ENCODE measurements around the gene SORBS1. TPM values are rescaled to one million over a fixed set of nuclear protein-coding genes. Genes with fewer than 3 reads are reported as not detected.

Gene SORBS1
- total RNA-seq, 1 donor from 2014 or later, result 5.1 TPM

- Histone ChIP-seq H3K4me1 (ENCODE audit: insufficient read depth, low read length) (no peaks in the 10 kb centered on the region), H3K36me3 (ENCODE audit: insufficient read depth, low read length) (no peaks in the 10 kb centered on the region), H2AFZ (ENCODE audit: low read depth, low read length) (no peak overlapping the region), H3K9ac (ENCODE audit: low read length) (no peak overlapping the region), H3K27ac (ENCODE audit: low read depth, low read length) (no peak overlapping the region), H3K79me2 (ENCODE audit: insufficient read depth, low read length) (no peaks in the 10 kb centered on the region), H4K20me1 (ENCODE audit: insufficient read depth, low read length) (no peaks in the 10 kb centered on the region), H3K9me3 (ENCODE audit: insufficient read depth, low read depth, low read length) (no peaks in the 10 kb centered on the region), H3K4me2 (ENCODE audit: low read length) (no peak overlapping the region), H3K27me3 (ENCODE audit: insufficient read depth, low read length) (peaks cover 2% of the 10 kb centered on the region), H3K4me3 (ENCODE audit: insufficient read depth, low read depth, low read length) (no peak overlapping the region)
- H3K27me3 Mint-ChIP-seq (ENCODE audit: low read depth, unreplicated experiment), result peaks cover 11% of the 10 kb centered on the region
- H3K27ac Mint-ChIP-seq (ENCODE audit: unreplicated experiment), result no peak overlapping the region
- H3K9me3 Mint-ChIP-seq (ENCODE audit: unreplicated experiment), result peaks cover 3% of the 10 kb centered on the region
- DNase-seq (ENCODE audit: low read depth) (no peak), FAIRE-seq (no peak)
- H3K36me3 Mint-ChIP-seq (ENCODE audit: low read depth, unreplicated experiment), result no peaks in the 10 kb centered on the region
- no peak for TF ChIP-seq EZH2 (IDR thresholded peaks at IDR 0.05; ENCODE audit: insufficient read depth, low read length)
- TF ChIP-seq CTCF (IDR thresholded peaks at IDR 0.05; ENCODE audit: insufficient read depth, low read depth, low read length), result no peak
- no peak overlapping the region for H3K4me3 Mint-ChIP-seq (ENCODE audit: unreplicated experiment)
- no peaks in the 10 kb centered on the region for H3K4me1 Mint-ChIP-seq (ENCODE audit: low read depth, unreplicated experiment)
Measured at GRCh38 chr10:95588025-95588424, 26.9 kb upstream of the SORBS1 start.

- H2AFZ ChIP-seq (ENCODE audit: low read depth, low read length), result no peak overlapping the region
- Mint-ChIP-seq H3K36me3 (ENCODE audit: low read depth, unreplicated experiment) (no peaks in the 10 kb centered on the region), H3K27me3 (ENCODE audit: low read depth, unreplicated experiment) (peaks cover 29% of the 10 kb centered on the region), H3K9me3 (ENCODE audit: unreplicated experiment) (no peaks in the 10 kb centered on the region), H3K27ac (ENCODE audit: unreplicated experiment) (no peak overlapping the region), H3K4me1 (ENCODE audit: low read depth, unreplicated experiment) (peaks cover 3% of the 10 kb centered on the region), H3K4me3 (ENCODE audit: unreplicated experiment) (no peak overlapping the region)
- no peaks in the 10 kb centered on the region for H4K20me1 ChIP-seq (ENCODE audit: insufficient read depth, low read length)
- H3K4me3 ChIP-seq (ENCODE audit: insufficient read depth, low read depth, low read length), result no peak overlapping the region
- H3K27ac ChIP-seq (ENCODE audit: low read depth, low read length), result no peak overlapping the region
- peaks cover 3% of the 10 kb centered on the region for H3K27me3 ChIP-seq (ENCODE audit: insufficient read depth, low read length)
- H3K4me2 ChIP-seq (ENCODE audit: low read length), result no peak overlapping the region
- DNase-seq (ENCODE audit: low read depth) (no peak), FAIRE-seq (no peak)
- H3K36me3 ChIP-seq (ENCODE audit: insufficient read depth, low read length), result no peaks in the 10 kb centered on the region
- no peaks in the 10 kb centered on the region for H3K4me1 ChIP-seq (ENCODE audit: insufficient read depth, low read length)
- no peak for TF ChIP-seq EZH2 (IDR thresholded peaks at IDR 0.05; ENCODE audit: insufficient read depth, low read length)
- TF ChIP-seq CTCF (IDR thresholded peaks at IDR 0.05; ENCODE audit: insufficient read depth, low read depth, low read length), result no peak
- no peak overlapping the region for H3K9ac ChIP-seq (ENCODE audit: low read length)
- no peaks in the 10 kb centered on the region for H3K9me3 ChIP-seq (ENCODE audit: insufficient read depth, low read depth, low read length)
- H3K79me2 ChIP-seq (ENCODE audit: insufficient read depth, low read length), result no peaks in the 10 kb centered on the region
Measured at GRCh38 chr10:95579835-95580535, 18.8 kb upstream of the SORBS1 start.

- H3K27me3 Mint-ChIP-seq (ENCODE audit: low read depth, unreplicated experiment), result peaks cover 35% of the 10 kb centered on the region
- H3K36me3 Mint-ChIP-seq (ENCODE audit: low read depth, unreplicated experiment), result no peaks in the 10 kb centered on the region
- Histone ChIP-seq H3K9ac (ENCODE audit: low read length) (no peak overlapping the region), H2AFZ (ENCODE audit: low read depth, low read length) (no peak overlapping the region), H3K79me2 (ENCODE audit: insufficient read depth, low read length) (no peaks in the 10 kb centered on the region), H3K36me3 (ENCODE audit: insufficient read depth, low read length) (no peaks in the 10 kb centered on the region), H3K9me3 (ENCODE audit: insufficient read depth, low read depth, low read length) (no peaks in the 10 kb centered on the region), H3K4me2 (ENCODE audit: low read length) (no peak overlapping the region), H3K4me3 (ENCODE audit: insufficient read depth, low read depth, low read length) (no peak overlapping the region), H3K4me1 (ENCODE audit: insufficient read depth, low read length) (no peaks in the 10 kb centered on the region), H3K27ac (ENCODE audit: low read depth, low read length) (no peak overlapping the region), H3K27me3 (ENCODE audit: insufficient read depth, low read length) (peaks cover 5% of the 10 kb centered on the region), H4K20me1 (ENCODE audit: insufficient read depth, low read length) (no peaks in the 10 kb centered on the region)
- no peak overlapping the region for H3K4me3 Mint-ChIP-seq (ENCODE audit: unreplicated experiment)
- FAIRE-seq (no peak), DNase-seq (ENCODE audit: low read depth) (no peak)
- H3K27ac Mint-ChIP-seq (ENCODE audit: unreplicated experiment), result no peak overlapping the region
- H3K9me3 Mint-ChIP-seq (ENCODE audit: unreplicated experiment), result no peaks in the 10 kb centered on the region
- peaks cover 3% of the 10 kb centered on the region for H3K4me1 Mint-ChIP-seq (ENCODE audit: low read depth, unreplicated experiment)
- TF ChIP-seq CTCF (IDR thresholded peaks at IDR 0.05; ENCODE audit: insufficient read depth, low read depth, low read length), result no peak
- no peak for TF ChIP-seq EZH2 (IDR thresholded peaks at IDR 0.05; ENCODE audit: insufficient read depth, low read length)
Measured at GRCh38 chr10:95579292-95579691, 18.1 kb upstream of the SORBS1 start.

Data from astrocyte (in vitro differentiated cells and primary cell).